PC-9 (cell line): Measurements from ENCODE around the gene NUDT1.

Experiments used
- EZH2 ChIP-seq: fragments of 200-600 bp; sonication (generic); IDR thresholded peaks from 2 replicates; pipeline ENCODE4 v1.8.0; 2017; ENCODE audit warnings: antibody characterized with exemption, low read depth
- TF ChIP-seq, protein P1 (sequence below): fragments of 200-600 bp; sonication (generic); conservative IDR thresholded peaks from 2 replicates; pipeline ENCODE4 v1.6.1; 2017; ENCODE audit warnings: mixed run types, antibody characterized with exemption, mild to moderate bottlenecking, moderate library complexity

DNA sequence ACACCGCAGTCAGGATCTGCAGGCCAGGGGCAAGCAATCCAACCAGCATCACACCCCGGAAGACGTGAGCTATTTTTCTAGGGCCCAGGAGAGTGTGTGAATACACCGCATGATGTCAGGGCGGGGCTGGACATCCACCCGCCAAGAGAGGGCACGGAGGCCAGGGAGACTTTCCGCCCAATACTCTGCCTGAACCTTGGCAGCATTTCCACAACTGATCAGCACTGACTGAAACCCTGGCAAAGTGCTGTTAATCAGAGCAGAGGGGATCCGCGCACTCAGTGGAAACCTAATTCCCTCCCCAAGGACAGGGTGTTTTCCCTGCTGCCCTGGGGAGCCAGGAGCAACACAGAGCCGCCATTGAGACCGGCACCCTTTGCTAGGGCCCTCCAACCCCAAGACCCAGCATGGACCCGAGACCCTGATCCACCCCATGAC lies 17.5 kb upstream of the NUDT1 start:
- TF ChIP-seq, protein P1, sequence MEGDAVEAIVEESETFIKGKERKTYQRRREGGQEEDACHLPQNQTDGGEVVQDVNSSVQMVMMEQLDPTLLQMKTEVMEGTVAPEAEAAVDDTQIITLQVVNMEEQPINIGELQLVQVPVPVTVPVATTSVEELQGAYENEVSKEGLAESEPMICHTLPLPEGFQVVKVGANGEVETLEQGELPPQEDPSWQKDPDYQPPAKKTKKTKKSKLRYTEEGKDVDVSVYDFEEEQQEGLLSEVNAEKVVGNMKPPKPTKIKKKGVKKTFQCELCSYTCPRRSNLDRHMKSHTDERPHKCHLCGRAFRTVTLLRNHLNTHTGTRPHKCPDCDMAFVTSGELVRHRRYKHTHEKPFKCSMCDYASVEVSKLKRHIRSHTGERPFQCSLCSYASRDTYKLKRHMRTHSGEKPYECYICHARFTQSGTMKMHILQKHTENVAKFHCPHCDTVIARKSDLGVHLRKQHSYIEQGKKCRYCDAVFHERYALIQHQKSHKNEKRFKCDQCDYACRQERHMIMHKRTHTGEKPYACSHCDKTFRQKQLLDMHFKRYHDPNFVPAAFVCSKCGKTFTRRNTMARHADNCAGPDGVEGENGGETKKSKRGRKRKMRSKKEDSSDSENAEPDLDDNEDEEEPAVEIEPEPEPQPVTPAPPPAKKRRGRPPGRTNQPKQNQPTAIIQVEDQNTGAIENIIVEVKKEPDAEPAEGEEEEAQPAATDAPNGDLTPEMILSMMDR = no peak
- TF ChIP-seq EZH2 = no peak
